Neural progenitor cell (in vitro differentiated cells): Measurements from ENCODE around the gene VSTM5. TPM values are rescaled to one million over a fixed set of nuclear protein-coding genes. Genes with fewer than 3 reads are reported as not detected.

Source experiments
- DNase-seq: peaks from one replicate; pipeline ENCODE4 v3.0.0-alpha.2; 2016; ENCODE audit warnings: low spot score
- H2AFZ ChIP-seq: fragments of 200-600 bp; sonication (generic); replicated peaks from 2 replicates; pipeline ENCODE4 v1.6.1; 2016; ENCODE audit warnings: antibody characterized with exemption
- H3F3A ChIP-seq: fragments of 200-600 bp; sonication (generic); 2 replicates; pipeline ENCODE4 v1.6.1; 2016; ENCODE audit warnings: antibody characterized with exemption, low read depth
- H3K27ac ChIP-seq: fragments of 200-600 bp; sonication (generic); 2 replicates; pipeline ENCODE4 v1.5.1; 2016; ENCODE audit warnings: mild to moderate bottlenecking
- H3K27me3 ChIP-seq: fragments of 200-600 bp; sonication (generic); 2 replicates; pipeline ENCODE4 v1.6.1; 2016; ENCODE audit warnings: mild to moderate bottlenecking, moderate library complexity
- H3K36me3 ChIP-seq: fragments of 200-600 bp; sonication (generic); 2 replicates; pipeline ENCODE4 v1.5.1; 2016
- H3K4me1 ChIP-seq: fragments of 200-600 bp; sonication (generic); 2 replicates; pipeline ENCODE4 v1.6.1; 2016; ENCODE audit warnings: mixed run types
- H3K4me2 ChIP-seq: fragments of 200-600 bp; sonication (generic); 2 replicates; pipeline ENCODE4 v1.6.1; 2016
- H3K4me3 ChIP-seq: fragments of 200-600 bp; sonication (generic); 2 replicates; pipeline ENCODE4 v1.5.1; 2016
- H3K79me2 ChIP-seq: fragments of 200-600 bp; sonication (generic); 2 replicates; pipeline ENCODE4 v1.6.1; 2016; ENCODE audit warnings: low read depth
- H3K9ac ChIP-seq: fragments of 200-600 bp; sonication (generic); 2 replicates; pipeline ENCODE4 v1.6.1; 2016
- H3K9me3 ChIP-seq: fragments of 200-600 bp; sonication (generic); 2 replicates; pipeline ENCODE4 v1.5.1; 2016; ENCODE audit warnings: low read depth
- H4K20me1 ChIP-seq: fragments of 200-600 bp; sonication (generic); 2 replicates; pipeline ENCODE4 v1.6.1; 2016; ENCODE audit warnings: low read depth
- H3K27ac Mint-ChIP-seq: 3 replicates; pipeline ENCODE4 v1.8.0; 2021; ENCODE audit warnings: mixed read lengths
- H3K27me3 Mint-ChIP-seq: 2 replicates; pipeline ENCODE4 v1.8.0; 2022; ENCODE audit warnings: low read depth, mild to moderate bottlenecking, inconsistent platforms, moderate library complexity, mixed read lengths; ENCODE audit not compliant: insufficient read depth
- H3K36me3 Mint-ChIP-seq: 3 replicates; pipeline ENCODE4 v1.8.0; 2021; ENCODE audit warnings: mixed read lengths
- H3K4me1 Mint-ChIP-seq: 3 replicates; pipeline ENCODE4 v1.8.0; 2021; ENCODE audit warnings: mixed read lengths
- H3K4me3 Mint-ChIP-seq: 3 replicates; pipeline ENCODE4 v1.8.0; 2021; ENCODE audit warnings: mild to moderate bottlenecking, moderate library complexity, mixed read lengths
- H3K9me3 Mint-ChIP-seq: 3 replicates; pipeline ENCODE4 v1.8.0; 2020; ENCODE audit warnings: mixed read lengths
- CTCF ChIP-seq: fragments of 200-600 bp; sonication (generic); IDR thresholded peaks from 2 replicates; pipeline ENCODE4 v1.5.1; 2017; ENCODE audit warnings: antibody characterized with exemption, mild to moderate bottlenecking
- EZH2 ChIP-seq: fragments of 200-600 bp; sonication (generic); IDR thresholded peaks from 2 replicates; pipeline ENCODE4 v1.6.1; 2017; ENCODE audit warnings: antibody characterized with exemption, mild to moderate bottlenecking, moderate library complexity
- EZH2phosphoT487 ChIP-seq: fragments of 200-600 bp; sonication (generic); IDR thresholded peaks from 2 replicates; pipeline ENCODE4 v1.6.1; 2017; ENCODE audit warnings: antibody characterized with exemption
- total RNA-seq: library from RNA; depleted of rRNA; stranded (reverse); fragments of >200 nt; gene quantifications from 2 replicates; pipeline ENCODE4 v1.2.3, GENCODE V29; 2015; ENCODE audit warnings: low replicate concordance

The VSTM5 gene
- 0.25 and 0.37 TPM in 2 replicates for total RNA-seq

GRCh38 chr11:93850594-93851018, at the start of gene VSTM5:
VSTM5 (minus strand) TSS chr11:93850618; CDS start chr11:93850502, 116 bp downstream.
- H3F3A ChIP-seq, result no peaks in the 10 kb centered on the region
- peaks cover 2% of the 10 kb centered on the region for H3K4me1 ChIP-seq
- no peak for DNase-seq
- H3K9ac ChIP-seq, result no peak within 1 kb of the TSS
- H3K4me1 Mint-ChIP-seq, result no peaks in the 10 kb centered on the region
- no peak within 1 kb of the TSS for H3K27ac ChIP-seq
- H3K79me2 ChIP-seq, result no peaks in the 10 kb centered on the region
- H3K9me3 Mint-ChIP-seq, result no peaks in the 10 kb centered on the region
- no peak within 1 kb of the TSS for H3K4me3 Mint-ChIP-seq
- H3K4me3 ChIP-seq, result peak within 1 kb of the TSS; percentile 42
- H3K36me3 Mint-ChIP-seq, result no peaks in the 10 kb centered on the region
- no peaks in the 10 kb centered on the region for H3K27me3 Mint-ChIP-seq
- H3K27me3 ChIP-seq, result peaks cover 13% of the 10 kb centered on the region
- no peaks in the 10 kb centered on the region for H4K20me1 ChIP-seq
- peak within 1 kb of the TSS; percentile 90 for H2AFZ ChIP-seq
- H3K27ac Mint-ChIP-seq, result no peak within 1 kb of the TSS
- TF ChIP-seq EZH2phosphoT487 (no peak), CTCF (no peak), EZH2 (no peak)
- H3K4me2 ChIP-seq, result peak within 1 kb of the TSS; percentile 76
- H3K9me3 ChIP-seq, result no peaks in the 10 kb centered on the region
- H3K36me3 ChIP-seq, result no peaks in the 10 kb centered on the region

GRCh38 chr11:93895106-93895862, 44.9 kb upstream of the VSTM5 start:
- Histone ChIP-seq H3K9ac (no peak overlapping the region), H3K36me3 (no peaks in the 10 kb centered on the region), H3K27me3 (no peaks in the 10 kb centered on the region), H3K4me2 (no peak overlapping the region), H4K20me1 (no peaks in the 10 kb centered on the region), H3K79me2 (no peaks in the 10 kb centered on the region), H3K4me3 (no peak overlapping the region), H3K27ac (no peak overlapping the region), H2AFZ (no peak overlapping the region), H3F3A (no peaks in the 10 kb centered on the region), H3K4me1 (no peaks in the 10 kb centered on the region), H3K9me3 (no peaks in the 10 kb centered on the region)
- TF ChIP-seq EZH2 (no peak), EZH2phosphoT487 (no peak), CTCF (peak; percentile 77)
- no peaks in the 10 kb centered on the region for H3K4me1 Mint-ChIP-seq
- peaks cover 4% of the 10 kb centered on the region for H3K27me3 Mint-ChIP-seq
- no peak overlapping the region for H3K27ac Mint-ChIP-seq
- H3K36me3 Mint-ChIP-seq, result no peaks in the 10 kb centered on the region
- DNase-seq, result peak; percentile 84
- no peaks in the 10 kb centered on the region for H3K9me3 Mint-ChIP-seq
- H3K4me3 Mint-ChIP-seq, result no peak overlapping the region

- Histone ChIP-seq H2AFZ (no peak overlapping the region), H3K4me3 (no peak overlapping the region), H3K27me3 (no peaks in the 10 kb centered on the region), H3K4me1 (no peaks in the 10 kb centered on the region), H3F3A (no peaks in the 10 kb centered on the region), H3K36me3 (no peaks in the 10 kb centered on the region), H3K4me2 (no peak overlapping the region), H3K27ac (no peak overlapping the region), H3K9me3 (no peaks in the 10 kb centered on the region), H3K79me2 (no peaks in the 10 kb centered on the region), H4K20me1 (no peaks in the 10 kb centered on the region), H3K9ac (no peak overlapping the region)
- Mint-ChIP-seq H3K4me1 (no peaks in the 10 kb centered on the region), H3K27me3 (no peaks in the 10 kb centered on the region), H3K9me3 (no peaks in the 10 kb centered on the region), H3K36me3 (no peaks in the 10 kb centered on the region), H3K27ac (no peak overlapping the region), H3K4me3 (no peak overlapping the region)
- no peak for DNase-seq
- TF ChIP-seq EZH2 (no peak), EZH2phosphoT487 (no peak), CTCF (no peak)
Measured at GRCh38 chr11:93890391-93891051, 40.1 kb upstream of the VSTM5 start.
